Liver (tissue), 2 donors: Measurements from ENCODE around the gene ODC1.
"Not testable (repeated sequence)": the region's sequence is repeated elsewhere in the genome, so short reads cannot be mapped to it uniquely, and the experiment has no call there.

Experiments used
- CTCF ChIP-seq: fragments of 150-350 bp; IDR thresholded peaks from 2 replicates; pipeline ENCODE4 v1.5.1; 2017; ENCODE audit warnings: improper control_type of control experiment, low read depth, low read length; ENCODE audit not compliant: missing input control
- YY1 ChIP-seq: IDR thresholded peaks from 2 replicates; pipeline ENCODE4 v1.6.1; 2016; ENCODE audit warnings: antibody characterized with exemption, mild to moderate bottlenecking
- donor health status: healthy.

GRCh38 chr2:10442469-10443126 is 5.5 kb downstream of the ODC1 start:
- not testable (repeated sequence) for TF ChIP-seq CTCF, YY1
